Measurements from ENCODE around the gene LIN52.

Gene LIN52

DNA sequence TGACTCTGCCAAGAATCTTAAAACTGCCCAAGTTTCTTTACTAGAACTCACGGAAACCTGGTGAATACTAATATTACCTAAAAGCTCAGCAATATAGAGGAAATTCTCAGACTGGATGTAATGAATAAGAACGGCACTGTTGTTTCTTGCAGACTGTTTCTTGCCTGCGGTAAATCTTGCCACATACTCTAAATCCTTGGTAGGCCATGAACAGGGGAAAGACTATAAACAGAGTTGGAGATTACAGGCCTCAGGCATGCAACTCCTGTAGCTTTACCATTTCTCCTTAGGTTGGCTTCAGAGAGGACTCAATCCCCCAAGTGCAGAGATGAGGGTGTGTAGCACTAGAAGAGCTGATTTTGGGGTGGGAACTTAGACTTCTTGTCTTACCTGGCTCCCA is 1.6 kb upstream of the LIN52 start:
- TF ChIP-seq, protein P1, sequence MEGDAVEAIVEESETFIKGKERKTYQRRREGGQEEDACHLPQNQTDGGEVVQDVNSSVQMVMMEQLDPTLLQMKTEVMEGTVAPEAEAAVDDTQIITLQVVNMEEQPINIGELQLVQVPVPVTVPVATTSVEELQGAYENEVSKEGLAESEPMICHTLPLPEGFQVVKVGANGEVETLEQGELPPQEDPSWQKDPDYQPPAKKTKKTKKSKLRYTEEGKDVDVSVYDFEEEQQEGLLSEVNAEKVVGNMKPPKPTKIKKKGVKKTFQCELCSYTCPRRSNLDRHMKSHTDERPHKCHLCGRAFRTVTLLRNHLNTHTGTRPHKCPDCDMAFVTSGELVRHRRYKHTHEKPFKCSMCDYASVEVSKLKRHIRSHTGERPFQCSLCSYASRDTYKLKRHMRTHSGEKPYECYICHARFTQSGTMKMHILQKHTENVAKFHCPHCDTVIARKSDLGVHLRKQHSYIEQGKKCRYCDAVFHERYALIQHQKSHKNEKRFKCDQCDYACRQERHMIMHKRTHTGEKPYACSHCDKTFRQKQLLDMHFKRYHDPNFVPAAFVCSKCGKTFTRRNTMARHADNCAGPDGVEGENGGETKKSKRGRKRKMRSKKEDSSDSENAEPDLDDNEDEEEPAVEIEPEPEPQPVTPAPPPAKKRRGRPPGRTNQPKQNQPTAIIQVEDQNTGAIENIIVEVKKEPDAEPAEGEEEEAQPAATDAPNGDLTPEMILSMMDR (IDR thresholded peaks at IDR 0.05) = no peak

DNA sequence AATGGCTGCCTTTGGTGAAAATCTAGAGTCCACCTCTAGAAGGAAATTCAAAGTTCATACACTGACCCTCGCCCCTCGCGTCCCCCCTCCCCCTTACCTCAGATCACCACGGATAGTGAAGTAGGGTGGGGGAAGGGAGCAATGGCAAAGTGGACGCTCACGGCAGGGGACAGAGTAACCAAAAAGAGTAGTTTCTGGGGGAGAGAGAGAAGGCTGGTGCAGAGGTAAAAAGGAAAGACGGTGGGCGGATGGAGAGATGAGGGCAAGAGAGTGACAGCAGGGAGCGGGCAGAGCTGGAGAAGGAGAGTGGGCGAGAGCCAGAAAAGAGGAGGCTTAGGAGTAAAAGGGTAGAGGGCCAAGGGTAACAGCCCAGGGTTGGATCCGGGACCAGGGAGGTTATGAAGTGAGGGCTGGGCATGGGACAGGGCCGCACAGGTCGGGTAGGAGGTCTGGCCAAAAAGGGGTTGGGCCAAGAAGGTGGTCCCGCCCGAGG is 926 bp upstream of the LIN52 start:
- TF ChIP-seq, protein P1 (IDR thresholded peaks at IDR 0.05) = no peak

DNA sequence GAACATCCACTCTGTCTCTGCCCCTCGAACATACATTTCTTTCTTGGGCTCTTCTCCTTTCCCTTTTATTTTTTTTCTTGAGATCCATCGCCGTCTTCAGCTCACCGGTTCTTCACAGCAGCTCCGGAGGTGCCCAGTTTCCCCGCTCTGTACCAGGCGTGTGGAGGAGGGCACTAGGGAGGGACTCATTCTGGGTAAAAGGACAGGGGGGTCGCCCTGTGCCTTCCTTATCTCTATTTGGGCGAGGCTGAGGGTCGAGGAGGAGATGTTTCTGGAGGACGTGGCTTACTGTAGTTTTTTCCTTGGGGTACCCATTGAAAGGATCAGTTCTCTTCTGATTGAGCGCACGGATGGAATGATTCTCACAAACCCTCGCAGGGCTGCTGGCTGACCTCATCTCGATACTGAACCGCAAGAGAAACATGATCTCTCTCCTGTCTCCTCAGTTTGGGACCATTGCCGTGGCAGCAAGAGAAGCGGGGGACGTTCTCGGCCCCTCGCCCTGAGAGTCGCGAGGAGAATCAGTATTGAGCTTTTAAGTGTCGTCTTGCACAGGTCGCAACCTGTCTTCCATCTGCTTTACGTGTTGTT is 386 bp downstream of the LIN52 start:
- TF ChIP-seq, protein P1 (IDR thresholded peaks at IDR 0.05) = no peak

DNA sequence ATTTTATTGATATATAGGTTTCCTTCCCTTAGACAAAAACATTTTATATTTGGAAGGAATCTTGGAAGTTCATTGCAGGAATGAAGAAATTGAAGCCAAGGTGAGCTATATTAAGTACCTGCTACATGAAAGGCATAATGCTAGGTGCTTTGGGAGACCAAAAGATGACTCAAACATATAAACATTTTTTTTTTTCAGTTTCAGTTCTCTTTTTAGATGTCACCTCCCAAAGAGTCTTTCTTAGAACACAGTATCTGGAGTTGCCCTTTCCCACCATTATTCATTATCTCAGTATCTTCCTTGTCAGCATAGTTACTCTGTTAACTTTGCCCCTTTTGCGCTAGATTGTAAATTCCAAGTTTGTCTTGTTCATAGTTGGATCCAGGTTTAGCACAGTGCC is 1.1 kb downstream of the LIN52 start:
- TF ChIP-seq, protein P1 (IDR thresholded peaks at IDR 0.05) = no peak

DNA sequence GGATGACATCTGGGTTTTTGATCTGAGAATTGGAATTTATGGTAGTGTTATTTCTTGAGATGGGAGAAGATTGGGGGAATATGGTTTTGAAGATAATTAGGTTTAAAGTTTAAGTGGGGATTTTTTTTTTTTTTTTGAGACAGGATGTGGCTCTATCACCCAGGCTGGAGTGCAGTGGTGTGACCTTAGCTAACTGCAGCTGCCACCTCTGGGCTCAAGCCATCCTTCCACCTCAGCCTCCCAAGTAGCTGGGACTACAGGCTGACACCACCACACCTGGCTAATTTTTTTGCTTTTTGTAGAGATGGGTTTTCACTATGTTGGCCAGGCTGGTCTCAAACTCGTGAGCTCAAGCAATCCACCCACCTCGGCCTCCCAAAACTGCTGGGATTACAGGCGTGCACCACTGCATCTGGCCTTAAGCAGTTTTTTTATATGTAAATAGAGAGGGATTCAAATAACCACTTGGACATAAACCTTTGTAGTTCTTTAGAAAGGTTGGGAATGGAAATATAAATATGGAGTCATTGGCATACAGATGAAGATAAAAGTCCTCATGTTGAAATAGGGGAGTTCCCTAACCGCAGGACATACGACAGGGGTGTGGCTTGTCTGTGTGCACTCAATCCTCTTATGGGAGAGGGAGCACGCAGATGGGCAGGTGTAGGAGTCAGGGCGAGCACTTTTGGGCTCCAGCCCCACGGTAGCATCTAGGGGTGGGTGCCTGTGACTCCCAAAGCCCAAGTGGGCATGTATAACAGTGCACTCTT is 4.7 kb downstream of the LIN52 start:
- TF ChIP-seq, protein P1 (IDR thresholded peaks at IDR 0.05) = no peak

DNA sequence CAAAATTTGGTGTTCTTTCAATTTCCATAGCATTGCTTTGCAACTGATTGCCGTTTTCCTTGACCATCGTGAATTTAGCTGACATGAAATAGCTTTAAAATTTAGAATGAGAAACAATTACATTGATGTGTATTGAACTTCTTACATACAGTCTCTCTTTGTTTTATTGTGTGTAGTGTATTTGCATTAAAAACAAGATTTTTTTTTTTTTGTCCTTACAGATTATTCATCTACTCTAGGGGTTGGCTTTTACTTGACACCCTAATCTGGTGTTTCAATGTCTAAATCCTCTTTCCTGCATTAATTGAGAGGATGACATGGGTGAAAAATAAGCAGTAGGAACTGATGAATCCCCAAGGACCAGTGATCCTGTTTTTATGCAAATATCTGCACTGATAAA is 20.6 kb downstream of the LIN52 start:
- TF ChIP-seq, protein P1 (IDR thresholded peaks at IDR 0.05) = no peak

DNA sequence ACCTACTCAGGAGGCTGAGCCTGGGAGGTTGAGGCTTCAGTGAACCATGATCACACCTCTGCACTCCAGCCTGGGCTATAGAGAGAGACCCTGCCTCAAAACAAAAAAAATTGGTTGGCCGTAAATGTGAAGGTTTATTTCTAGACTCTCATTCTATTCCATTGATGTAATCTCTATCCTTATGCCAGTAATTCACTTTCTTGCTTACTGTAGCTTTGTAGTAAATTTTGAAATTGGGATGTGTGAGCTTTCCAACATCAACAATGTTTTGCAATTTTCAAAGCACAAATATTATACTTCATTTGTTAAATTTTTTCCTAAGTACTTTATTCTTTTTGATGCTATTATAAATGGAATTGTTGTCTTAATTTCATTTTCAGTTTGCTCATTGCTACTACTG is 24.6 kb downstream of the LIN52 start:
- TF ChIP-seq, protein P1 (IDR thresholded peaks at IDR 0.05) = no peak

All from LNCAP (cell line).